ENCODE data around the gene KLHL22.
A peak's percentile ranks its signal among the peaks of the same experiment; 100 is the strongest.
"Not testable (repeated sequence)": the region's sequence is repeated elsewhere in the genome, so short reads cannot be mapped to it uniquely, and the experiment has no call there.

The KLHL22 gene

DNA sequence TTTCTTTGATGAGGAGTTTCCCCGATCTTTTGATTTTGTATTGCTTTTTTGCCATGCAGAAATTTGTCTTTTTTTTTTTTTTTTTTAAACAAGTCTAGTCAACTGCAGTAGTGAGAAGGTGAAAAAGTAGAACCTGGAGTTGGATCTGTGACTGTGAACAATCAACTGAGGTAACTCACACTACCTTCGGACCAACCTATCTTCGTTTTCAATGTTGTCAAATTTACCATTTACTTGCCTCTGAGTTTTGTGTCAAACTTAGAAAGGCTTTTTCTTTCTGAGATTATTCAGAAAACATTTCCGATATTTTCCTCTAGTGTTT lies 20.5 kb downstream of the KLHL22 start:
- TF ChIP-seq, protein P1, sequence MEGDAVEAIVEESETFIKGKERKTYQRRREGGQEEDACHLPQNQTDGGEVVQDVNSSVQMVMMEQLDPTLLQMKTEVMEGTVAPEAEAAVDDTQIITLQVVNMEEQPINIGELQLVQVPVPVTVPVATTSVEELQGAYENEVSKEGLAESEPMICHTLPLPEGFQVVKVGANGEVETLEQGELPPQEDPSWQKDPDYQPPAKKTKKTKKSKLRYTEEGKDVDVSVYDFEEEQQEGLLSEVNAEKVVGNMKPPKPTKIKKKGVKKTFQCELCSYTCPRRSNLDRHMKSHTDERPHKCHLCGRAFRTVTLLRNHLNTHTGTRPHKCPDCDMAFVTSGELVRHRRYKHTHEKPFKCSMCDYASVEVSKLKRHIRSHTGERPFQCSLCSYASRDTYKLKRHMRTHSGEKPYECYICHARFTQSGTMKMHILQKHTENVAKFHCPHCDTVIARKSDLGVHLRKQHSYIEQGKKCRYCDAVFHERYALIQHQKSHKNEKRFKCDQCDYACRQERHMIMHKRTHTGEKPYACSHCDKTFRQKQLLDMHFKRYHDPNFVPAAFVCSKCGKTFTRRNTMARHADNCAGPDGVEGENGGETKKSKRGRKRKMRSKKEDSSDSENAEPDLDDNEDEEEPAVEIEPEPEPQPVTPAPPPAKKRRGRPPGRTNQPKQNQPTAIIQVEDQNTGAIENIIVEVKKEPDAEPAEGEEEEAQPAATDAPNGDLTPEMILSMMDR (conservative IDR thresholded peaks at IDR 0.05; ENCODE audit: low read depth), result no peak
- ChIA-PET POLR2A (ENCODE audit: low non-redundant PET) (no interaction called here), CTCF (no interaction called here)

DNA sequence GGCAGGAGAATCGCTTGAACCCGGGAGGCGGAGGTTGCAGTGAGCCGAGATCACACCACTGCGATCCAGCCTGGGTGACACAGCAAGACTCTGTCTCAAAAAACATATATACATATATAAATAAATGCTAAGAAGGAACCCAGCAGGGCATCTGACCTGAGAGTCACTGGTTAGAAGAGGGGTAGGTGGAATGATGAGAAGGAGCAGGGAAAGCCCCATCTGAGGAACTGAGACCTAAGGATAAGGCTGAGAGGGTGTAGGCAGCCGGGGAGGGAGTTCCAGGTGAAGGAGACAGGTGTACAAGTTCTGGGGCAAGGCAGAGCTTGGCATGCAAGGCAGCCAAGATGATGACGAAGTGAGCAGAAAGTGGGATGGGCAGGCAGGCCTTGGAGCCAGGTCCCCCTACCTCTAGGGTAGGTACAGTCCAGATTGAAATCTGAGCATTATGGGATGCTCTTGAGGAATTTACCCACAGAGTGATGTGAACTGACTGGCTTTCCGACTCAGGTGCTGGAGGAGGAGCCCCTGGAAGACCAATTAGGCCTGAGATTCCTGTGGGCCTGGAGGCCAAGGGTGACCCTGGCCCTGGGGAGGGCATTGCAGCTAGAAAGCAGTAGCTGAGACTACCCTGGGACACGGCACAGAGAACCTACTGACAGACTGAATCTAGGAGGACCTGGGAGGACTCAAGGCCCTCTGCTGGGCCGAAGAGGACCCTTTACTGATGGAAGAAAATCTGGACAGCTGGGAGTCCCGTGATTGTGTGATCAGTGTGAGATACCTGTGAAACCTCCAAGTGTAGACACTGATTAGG lies 22.8 kb downstream of the KLHL22 start:
- no peak for DNase-seq (ENCODE audit: low spot score)
- ChIA-PET POLR2A (ENCODE audit: low non-redundant PET) (no interaction called here), CTCF (no interaction called here)
- TF ChIP-seq, protein P1 (conservative IDR thresholded peaks at IDR 0.05; ENCODE audit: low read depth), result no peak
- 0 out of 2 replicates have a peak overlapping the region, but pooled peaks have one; percentile 10 for H3K27ac ChIP-seq

More for the DNA sequence above, 20.5 kb downstream of the KLHL22 start:
- no peak for DNase-seq (ENCODE audit: low spot score)
- H3K27ac ChIP-seq, result no peak overlapping the region

DNA sequence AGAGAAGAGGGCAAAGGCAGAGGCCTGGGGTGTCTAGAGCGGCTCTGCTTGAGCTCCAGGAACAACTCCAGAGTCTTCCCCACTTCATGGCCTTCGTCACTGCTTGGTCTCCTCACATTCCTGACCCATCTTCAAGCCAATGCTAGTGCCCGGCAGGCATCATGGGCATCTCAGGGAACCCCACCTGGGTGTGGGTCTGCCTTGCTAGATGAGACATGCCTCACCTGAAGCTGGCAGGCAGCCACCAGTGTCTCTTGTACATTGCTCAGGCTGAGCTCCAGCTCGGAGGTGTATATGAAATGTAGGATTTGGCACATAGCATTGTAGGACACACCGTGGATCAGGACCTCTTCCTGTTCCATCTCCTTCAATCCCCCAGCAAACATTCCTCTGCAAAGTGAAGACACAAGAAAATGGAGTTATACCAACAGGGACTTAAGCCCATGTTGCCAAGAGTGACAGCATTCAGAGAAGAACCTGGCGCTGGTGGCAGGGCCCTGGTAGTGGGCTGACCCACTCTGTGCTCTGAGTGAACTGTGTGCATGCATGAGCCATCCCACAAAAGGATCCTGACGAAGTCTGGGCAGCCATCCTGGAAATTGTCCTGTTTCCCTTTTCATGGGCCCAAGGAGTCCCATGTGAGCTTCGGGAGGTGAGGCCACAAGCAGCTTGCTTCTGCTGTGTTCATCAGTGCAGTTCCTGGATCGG lies 24.3 kb downstream of the KLHL22 start:
- TF ChIP-seq, protein P1 (conservative IDR thresholded peaks at IDR 0.05; ENCODE audit: low read depth), result no peak
- DNase-seq (ENCODE audit: low spot score), result no peak
- peak overlapping the region; percentile 2; the same call in 1 of the 2 replicates for H3K27ac ChIP-seq
- ChIA-PET CTCF (interaction anchor here (0.5 kb wide), 1 partner anchor 10 kb away, joined by 4 read pairs; no protein-coding TSS in a partner anchor), POLR2A (ENCODE audit: low non-redundant PET) (no interaction called here)

DNA sequence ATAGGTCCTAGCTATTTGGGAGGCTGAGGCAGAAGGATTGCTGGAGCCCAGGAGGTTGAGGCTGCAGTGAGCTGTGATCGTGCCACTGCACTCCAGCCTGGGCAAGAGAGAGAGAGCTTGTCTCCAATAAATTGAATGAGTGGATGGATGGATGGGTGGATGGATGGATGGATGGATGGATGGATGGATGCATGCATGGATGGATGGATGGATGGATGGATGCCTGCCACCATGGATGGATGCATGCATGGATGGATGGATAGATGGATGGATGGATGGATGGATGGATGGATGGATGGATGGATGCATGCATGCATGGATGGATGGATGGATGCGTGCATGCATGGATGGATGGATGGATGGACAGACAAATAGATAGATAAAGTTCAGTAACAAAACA lies 25.1 kb downstream of the KLHL22 start:
- DNase-seq (ENCODE audit: low spot score); POLR2A ChIA-PET (ENCODE audit: low non-redundant PET); CTCF ChIA-PET: not testable (repeated sequence)

DNA sequence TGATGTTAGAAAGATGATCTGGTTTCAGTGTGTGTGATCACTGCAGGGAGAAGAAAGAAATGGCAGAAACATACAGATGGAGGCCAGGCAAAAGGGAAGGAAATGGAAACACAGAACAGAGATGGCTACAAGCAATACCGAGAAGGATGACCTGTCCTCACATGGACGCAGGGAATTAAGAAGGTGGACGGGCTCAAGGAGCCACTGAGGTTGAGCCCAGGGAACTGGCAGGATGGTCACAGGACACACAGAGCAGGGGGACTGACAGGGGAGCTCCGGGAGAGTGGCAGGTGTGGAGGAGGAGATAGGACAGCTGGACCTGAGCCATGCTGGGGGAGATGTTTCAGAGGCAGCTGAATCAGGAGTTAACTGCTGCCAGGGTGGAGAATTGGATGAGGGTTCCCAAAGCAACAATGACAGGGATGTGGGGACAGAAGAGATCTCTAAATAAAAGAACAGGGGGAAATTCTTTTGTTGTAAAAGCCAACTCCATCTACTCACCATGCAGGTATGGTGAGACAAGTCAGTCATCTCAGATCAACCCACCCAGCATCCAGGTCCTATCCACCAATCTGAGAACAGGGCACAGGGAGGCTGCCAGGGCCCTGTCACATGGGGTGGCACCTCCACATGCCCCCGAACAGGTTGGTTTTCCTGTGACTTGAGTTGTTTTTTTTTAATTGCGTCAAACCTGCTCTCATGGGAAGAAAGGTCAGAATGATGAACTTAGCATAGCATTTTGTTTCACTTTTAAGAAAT lies 26.3 kb downstream of the KLHL22 start:
- ChIA-PET POLR2A (ENCODE audit: low non-redundant PET) (no interaction called here), CTCF (no interaction called here)
- no peak for DNase-seq (ENCODE audit: low spot score)
- TF ChIP-seq, protein P1 (conservative IDR thresholded peaks at IDR 0.05; ENCODE audit: low read depth), result no peak
- H3K27ac ChIP-seq, result no peak overlapping the region

More for the DNA sequence above, 25.1 kb downstream of the KLHL22 start:
- H3K27ac ChIP-seq, result not testable (repeated sequence)

DNA sequence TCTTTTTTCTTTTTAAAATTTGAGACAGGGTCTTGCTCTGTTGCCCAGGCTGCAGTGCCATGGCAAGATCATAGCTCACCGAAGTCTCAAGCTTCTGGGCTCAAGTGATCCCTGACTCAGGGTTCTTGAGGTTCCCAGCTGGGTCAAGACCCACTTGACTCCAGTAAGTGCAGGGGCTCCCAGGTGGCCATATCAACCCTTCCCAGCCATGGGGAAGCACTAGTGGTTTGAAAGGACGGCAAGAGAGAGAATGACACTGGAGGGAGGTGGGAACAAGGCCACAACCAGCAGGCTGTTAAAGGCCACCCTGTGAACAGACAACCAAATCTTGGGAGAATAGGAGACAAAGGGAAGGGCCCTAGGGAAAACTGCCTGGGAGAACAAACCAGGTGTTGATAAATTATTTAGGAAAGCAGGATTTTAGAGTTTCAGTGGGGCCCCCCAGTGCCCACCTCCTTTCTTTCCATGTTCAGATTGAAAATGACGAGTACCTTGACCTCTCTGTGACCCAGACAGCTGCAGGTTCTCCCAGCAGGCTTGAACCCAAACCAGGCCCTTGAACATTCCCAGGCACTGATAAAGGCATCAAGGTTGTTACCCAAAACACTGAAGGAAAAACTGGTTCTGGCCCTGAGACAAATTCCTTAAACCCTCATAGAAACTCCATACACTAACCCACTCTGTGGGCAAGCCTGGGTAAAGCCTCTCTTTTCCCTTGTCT lies 28.8 kb downstream of the KLHL22 start:
- TF ChIP-seq, protein P1 (conservative IDR thresholded peaks at IDR 0.05; ENCODE audit: low read depth), result no peak
- H3K27ac ChIP-seq, result no peak overlapping the region
- no peak for DNase-seq (ENCODE audit: low spot score)
- CTCF ChIA-PET, result interaction anchor here (0.7 kb wide), 1 partner anchor 98 kb away, joined by 3 read pairs; no protein-coding TSS in a partner anchor
- POLR2A ChIA-PET (ENCODE audit: low non-redundant PET), result no interaction called here

Measured in RWPE1 (cell line).